ENCODE measurements around the gene C19orf44.
"Not testable (repeated sequence)": the region's sequence is repeated elsewhere in the genome, so short reads cannot be mapped to it uniquely, and the experiment has no call there.

C19orf44 gene

GRCh38 chr19:16495982-16496612 lies at the start of gene C19orf44, which contains the start of gene CALR3:
Gene C19orf44, plus strand, starts transcription at chr19:16496394. Its CDS starts 4,399 bp downstream, at chr19:16500793.
Gene CALR3, minus strand, starts transcription at chr19:16496167. Its CDS starts 38 bp downstream, at chr19:16496129.
- peak; percentile 100 for DNase-seq

GRCh38 chr19:16446724-16447368 lies 49.3 kb upstream of the C19orf44 start:
- peak; percentile 96 for DNase-seq

- DNase-seq, result not testable (repeated sequence)
Measured at GRCh38 chr19:16448872-16449271, 47.3 kb upstream of the C19orf44 start.

GRCh38 chr19:16449330-16449961 lies 46.7 kb upstream of the C19orf44 start:
- peak; percentile 66 for DNase-seq

- DNase-seq, result no peak
Measured at GRCh38 chr19:16452325-16452724, 43.9 kb upstream of the C19orf44 start.

GRCh38 chr19:16454351-16454918 lies 41.8 kb upstream of the C19orf44 start:
- DNase-seq, result no peak

- no peak for DNase-seq
Measured at GRCh38 chr19:16455489-16455888, 40.7 kb upstream of the C19orf44 start.

GRCh38 chr19:16456652-16457194 lies 39.5 kb upstream of the C19orf44 start:
- no peak for DNase-seq

GRCh38 chr19:16457195-16457953 lies 38.8 kb upstream of the C19orf44 start:
- no peak for DNase-seq

GRCh38 chr19:16457954-16458331 lies 38.3 kb upstream of the C19orf44 start:
- no peak for DNase-seq

- no peak for DNase-seq
Measured at GRCh38 chr19:16458391-16459341, 37.5 kb upstream of the C19orf44 start.

GRCh38 chr19:16459680-16460079 lies 36.5 kb upstream of the C19orf44 start:
- DNase-seq, result no peak

GRCh38 chr19:16460454-16460853 lies 35.7 kb upstream of the C19orf44 start:
- no peak for DNase-seq

- no peak for DNase-seq
Measured at GRCh38 chr19:16461630-16462051, 34.6 kb upstream of the C19orf44 start.

- no peak for DNase-seq
Measured at GRCh38 chr19:16462757-16463250, 33.4 kb upstream of the C19orf44 start.

GRCh38 chr19:16463341-16463990 lies 32.7 kb upstream of the C19orf44 start:
- DNase-seq, result no peak

GRCh38 chr19:16463991-16464575 lies 32.1 kb upstream of the C19orf44 start:
- peak; percentile 75 for DNase-seq

GRCh38 chr19:16465239-16465638 lies 31.0 kb upstream of the C19orf44 start:
- DNase-seq, result no peak

- DNase-seq, result not testable (repeated sequence)
Measured at GRCh38 chr19:16466802-16467427, 29.3 kb upstream of the C19orf44 start.

GRCh38 chr19:16467581-16467980 lies 28.6 kb upstream of the C19orf44 start:
- DNase-seq, result no peak

Measured in OCI-M1 (cell line).